ENCODE results near the gene F8A1.
"Not testable (repeated sequence)": the region's sequence is repeated elsewhere in the genome, so short reads cannot be mapped to it uniquely, and the experiment has no call there.

F8A1 gene

DNA sequence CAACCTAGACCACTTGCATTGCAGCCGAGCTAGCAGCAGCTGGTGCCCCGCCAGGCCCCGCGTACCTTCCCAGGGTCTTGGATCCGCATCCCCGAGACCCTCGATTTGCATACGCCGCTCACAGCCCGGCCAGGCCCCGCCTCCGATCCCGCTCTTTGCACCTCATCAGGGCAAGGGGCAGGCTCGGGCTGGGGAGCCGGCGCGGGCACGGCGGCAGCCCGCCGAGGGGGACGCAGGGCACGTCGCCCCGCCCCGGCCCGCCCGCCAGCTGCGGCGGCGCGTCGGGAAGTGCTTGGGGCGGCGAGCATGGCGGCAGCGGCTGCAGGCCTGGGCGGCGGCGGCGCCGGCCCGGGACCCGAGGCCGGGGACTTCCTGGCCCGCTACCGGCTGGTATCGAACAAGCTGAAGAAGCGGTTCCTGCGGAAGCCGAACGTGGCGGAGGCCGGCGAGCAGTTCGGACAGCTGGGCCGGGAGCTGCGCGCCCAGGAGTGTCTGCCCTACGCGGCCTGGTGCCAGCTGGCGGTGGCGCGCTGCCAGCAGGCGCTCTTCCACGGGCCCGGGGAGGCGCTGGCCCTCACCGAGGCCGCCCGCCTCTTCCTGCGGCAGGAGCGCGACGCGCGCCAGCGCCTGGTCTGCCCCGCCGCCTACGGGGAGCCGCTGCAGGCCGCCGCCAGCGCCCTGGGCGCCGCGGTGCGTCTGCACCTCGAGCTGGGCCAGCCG is at the start of gene F8A1:
F8A1 (plus strand) TSS at position 287 of the 720 bp plus-strand sequence; CDS start at position 307, 20 bp downstream.
- not testable (repeated sequence) for DNase-seq

DNA sequence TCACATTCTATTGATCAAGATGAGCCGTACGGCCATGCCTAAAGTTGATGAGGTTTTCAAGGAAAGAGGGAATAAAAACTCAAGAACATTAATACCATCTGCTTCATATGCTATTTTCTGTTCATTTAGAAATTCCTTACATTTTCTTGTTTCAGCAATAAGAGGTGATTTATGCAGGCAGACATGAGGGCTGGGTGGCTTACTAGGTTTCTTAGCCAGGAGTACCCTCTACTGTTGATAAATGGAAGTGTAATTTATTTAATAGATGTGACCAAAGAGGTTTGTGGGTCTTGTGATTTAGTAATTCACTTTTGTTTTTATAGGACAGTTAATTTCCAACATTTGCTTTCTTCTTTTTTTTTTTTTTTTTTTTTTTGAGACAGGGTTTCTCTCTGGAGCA is 45.3 kb upstream of the F8A1 start:
- no peak for DNase-seq

DNA sequence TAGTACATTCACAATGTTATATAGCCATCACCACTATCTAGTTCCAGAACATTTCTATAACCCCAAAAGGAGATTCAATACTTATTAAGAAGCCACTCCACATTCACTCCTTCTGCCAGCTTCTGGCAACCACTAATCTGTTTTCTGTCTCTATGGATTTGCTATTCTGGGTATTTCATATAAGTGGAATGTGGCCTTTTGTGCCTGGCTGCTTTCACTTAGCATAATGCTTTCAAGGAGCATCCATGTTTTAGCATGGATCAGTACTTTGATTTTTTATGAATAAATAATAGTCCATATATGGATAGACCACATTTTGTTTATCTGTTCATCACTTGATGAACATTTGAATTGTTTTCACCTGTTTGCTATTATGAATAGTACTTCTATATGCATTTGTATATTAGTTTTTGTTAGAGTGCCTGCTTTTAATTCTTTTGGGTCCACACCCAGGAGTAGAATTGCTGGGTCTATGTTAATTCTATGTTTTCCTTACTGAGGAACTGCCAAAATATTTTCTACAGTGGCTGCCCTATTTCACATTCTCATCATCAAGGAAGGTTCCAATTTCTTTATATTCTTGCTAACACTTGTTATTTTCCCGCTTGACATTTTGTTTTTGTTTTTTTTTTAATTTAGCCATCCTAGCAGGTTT is 35.1 kb upstream of the F8A1 start:
- no peak for DNase-seq

DNA sequence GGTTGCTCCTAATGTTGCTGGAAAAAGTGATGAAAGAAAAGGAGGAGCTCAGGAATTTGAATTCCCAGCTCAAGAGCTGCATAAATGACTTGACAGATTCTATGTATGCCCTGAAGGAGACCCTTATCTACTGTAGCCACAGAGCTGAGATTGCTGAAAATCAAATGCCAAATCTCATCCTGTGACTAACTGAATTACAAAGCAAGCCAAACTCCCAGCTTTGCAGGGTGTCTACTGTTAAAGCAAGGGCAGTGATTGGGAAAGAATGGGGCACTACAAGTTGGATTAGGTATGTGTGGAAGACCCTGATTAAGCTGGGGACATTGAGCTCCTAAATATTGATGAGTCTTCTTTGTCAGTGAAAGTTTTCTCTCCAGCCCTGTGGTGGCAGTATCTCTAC is 30.9 kb upstream of the F8A1 start:
- DNase-seq: no peak

DNA sequence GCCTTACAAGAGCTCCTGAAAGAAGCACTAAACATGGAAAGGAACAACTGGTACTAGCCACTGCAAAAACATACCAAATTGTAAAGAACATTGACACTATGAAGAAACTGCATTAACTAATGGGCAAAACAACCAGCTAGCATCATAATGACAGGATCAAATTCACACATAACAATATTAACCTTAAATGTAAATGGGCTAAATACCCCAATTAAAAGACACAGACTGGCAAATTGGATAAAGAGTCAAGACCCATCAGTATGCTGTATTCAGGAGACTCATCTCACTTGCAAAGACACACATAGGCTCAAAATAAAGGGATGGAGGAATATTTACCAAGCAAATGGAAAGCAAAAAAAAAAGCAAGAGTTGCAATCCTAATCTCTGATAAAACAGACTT is 17.6 kb upstream of the F8A1 start:
- DNase-seq: not testable (repeated sequence)

DNA sequence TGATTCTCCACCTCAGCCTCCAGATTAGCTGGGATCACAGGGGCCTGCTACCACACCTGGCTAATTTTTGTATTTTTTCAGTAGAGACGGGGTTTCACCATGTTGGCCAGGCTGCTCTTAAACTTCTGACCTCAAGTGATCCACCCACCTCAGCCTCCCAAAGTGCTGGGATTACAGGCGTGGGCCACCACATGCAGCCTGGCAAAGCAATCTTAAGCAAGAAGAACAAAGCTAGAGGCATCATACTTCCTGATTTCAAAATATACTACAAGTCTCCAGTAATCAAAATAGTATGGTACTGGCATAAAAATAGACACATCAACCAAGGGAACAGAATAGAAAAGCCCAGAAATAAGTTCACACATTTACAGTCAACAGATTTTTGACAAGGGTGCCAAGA is 12.8 kb upstream of the F8A1 start:
- no peak for DNase-seq

DNA sequence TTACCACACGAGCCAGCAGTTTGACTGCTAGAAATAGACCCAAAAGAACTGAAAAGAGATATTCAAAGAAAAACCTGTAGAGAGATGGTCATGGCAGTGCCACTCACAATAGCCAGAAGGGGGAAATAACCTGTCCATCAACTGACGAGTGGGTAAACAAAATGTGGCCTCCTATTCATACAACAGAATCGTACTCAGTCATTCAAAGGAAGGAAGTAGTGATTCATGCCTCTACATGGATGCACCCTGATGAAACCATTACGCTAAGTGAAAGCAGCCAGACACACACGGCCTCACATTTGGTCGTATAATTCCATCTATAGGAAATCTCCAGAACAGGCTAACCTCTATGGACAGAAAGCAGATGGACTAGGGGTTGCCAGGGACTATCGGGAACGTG is 2.1 kb upstream of the F8A1 start:
- not testable (repeated sequence) for DNase-seq

DNA sequence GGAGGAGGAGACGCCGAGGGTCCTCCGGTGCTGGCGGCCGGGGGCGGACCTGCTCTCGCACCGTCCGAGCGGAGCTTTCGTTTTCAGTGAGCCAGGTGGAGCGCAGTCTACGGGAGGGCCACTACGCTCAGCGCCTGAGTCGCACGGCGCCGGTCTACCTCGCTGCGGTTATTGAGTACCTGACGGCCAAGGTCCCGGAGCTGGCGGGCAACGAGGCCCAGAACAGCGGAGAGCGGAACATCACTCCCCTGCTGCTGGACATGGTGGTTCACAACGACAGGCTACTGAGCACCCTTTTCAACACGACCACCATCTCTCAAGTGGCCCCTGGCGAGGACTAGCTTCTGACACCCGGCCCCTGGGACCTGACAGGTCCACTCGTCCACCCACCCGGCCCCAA is 1.1 kb upstream of the F8A1 start:
- DNase-seq: not testable (repeated sequence)

DNA sequence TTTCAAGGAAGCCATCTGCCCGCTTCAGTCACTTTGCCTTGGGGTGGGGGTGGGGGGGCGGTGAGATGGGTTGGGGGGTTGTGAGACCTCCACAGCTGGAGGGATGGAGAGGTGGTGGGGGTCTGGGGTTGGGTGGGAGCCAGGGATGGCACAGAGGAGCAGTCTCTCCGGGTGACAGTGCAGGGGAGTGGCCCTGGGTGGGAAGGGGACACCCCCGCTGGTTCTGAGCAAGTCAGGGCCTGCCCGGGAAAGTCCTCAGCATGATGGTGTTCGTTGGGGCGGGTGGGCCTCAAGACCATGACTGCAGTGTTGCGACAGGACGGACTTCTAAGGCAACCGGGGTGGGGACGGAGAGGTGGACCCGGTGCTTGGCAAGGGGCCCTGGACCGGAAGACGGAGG is 606 bp upstream of the F8A1 start:
- not testable (repeated sequence) for DNase-seq

DNA sequence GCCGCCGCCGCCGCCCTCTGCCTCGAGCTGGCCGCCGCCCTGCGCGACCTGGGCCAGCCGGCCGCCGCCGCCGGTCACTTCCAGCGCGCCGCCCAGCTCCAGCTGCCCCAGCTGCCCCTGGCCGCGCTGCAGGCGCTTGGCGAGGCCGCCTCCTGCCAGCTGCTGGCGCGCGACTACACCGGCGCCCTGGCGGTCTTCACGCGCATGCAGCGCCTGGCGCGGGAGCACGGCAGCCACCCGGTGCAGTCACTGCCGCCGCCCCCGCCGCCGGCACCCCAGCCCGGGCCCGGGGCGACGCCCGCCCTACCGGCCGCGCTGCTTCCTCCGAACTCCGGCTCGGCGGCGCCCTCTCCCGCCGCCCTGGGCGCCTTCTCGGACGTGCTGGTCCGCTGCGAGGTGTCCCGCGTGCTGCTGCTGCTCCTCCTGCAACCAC is 650 bp downstream of the F8A1 start:
- DNase-seq: not testable (repeated sequence)

DNA sequence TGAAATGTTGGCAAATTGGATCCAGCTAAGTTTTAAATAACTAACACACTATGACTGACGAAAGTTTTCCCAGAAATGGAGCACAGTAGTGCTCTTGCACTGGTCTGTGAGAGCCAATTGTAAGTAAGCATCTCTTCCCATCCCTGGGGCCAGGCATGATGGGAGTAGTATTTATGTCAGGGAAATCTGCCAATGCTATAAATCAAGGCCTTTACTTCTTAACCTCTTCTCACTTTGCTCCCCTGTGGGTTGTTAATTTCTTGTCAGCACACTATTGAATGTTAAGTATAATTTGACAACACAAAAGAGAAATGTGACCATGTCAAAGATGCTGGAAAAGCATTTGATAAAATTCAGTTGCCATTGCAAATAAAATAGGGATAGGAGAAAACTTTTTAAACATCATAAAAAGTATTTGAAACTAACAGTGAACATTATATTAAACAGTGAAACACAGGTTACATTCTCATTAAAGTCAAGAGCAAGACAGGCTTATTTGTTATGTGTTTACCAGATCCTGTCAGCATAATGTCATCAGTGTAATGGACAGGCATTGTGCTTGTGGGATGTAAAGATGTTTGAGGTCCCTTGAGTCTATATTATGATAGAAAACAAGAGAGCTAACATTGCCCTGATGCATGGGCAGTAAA is 5.0 kb downstream of the F8A1 start:
- no peak for DNase-seq

DNA sequence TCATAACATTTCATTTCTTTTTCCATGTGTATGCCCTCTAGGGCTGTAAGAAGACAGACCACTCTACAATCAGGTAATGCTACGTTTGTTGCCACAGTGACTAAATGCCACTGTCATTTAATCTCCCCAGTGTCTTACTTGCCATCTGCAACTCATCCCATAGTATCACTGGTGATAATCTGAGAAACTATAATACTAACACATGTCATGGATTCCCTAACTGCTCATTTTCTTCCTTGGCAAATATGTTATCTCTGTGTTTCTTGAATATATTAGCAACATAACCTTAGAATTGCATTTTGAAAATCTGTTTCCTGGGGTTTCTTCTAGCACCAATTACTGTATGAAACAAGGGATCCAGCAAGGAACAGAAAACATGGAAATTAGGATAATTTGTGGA is 6.1 kb downstream of the F8A1 start:
- no peak for DNase-seq

DNA sequence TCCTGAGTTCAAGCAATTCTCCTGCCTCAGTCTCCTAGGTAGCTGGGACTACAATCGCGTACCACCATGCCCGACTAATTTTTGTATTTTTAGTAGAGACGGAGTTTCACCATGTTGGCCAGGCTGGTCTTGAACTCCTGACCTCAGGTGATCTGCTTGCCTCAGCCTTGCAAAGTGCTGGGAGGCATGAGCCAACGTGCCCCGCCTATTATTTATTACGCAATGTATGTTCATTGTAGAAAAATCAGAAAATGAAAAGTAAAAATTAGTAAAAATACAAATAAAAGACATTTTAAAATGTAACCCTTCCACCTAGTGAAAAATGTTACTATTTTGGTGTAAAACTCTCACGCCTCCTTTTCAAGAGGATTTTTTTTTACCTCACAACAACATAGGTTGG is 14.2 kb downstream of the F8A1 start:
- no peak for DNase-seq

DNA sequence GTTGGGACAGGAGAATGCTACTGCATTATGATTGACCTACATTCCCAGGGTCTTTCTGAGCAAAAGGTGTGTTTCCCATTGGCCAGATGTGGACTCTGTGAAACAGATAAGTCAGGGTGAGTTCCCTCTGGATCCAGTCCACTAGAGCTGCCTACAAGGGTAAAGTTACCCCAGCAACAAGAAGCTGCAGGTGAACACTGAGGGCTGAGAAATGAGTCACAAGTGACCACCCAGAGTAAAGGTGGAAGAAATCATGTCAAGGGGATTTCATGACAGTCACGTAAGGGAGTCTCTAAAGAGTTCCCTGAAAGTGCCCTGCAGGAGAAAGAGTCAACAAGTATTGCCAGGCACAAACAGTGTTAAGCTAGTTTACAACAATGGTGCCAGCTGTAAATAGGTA is 16.3 kb downstream of the F8A1 start:
- DNase-seq: no peak

DNA sequence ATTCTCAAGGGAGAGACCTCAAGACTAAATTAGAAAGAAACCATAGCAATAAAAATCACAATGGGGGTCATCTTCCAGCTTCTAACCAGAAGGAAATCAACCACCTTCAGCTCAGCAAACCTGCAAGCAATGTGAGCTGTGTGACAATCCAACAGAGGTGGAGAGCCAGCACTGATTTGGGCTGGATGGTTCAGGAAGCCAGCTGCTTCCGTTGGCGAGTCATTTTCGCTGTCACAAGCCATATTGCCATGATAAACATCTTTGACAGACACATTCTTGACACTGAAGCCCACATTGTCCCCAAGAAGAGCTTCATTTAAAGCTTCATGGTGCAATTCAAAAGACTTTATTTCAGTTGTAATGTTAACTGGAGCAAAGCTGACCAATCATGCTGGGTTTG is 22.7 kb downstream of the F8A1 start:
- no peak for DNase-seq

DNA sequence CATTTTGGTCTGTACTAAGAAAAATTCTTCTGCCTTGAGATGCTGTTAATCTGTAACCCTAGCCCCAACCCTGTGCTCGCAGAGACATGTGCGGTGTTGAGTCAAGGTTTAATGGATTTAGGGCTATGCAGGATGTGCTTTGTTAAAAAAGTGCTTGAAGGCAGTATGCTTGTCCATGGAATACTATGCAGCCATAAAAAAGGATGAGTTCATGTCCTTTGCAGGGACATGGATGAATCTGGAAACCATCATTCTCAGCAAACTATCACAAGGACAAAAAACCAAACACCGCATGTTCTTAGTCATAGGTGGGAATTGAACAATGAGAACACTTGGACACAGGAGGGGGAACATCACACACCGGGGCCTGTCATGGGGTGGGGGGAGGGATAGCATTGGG is 23.9 kb downstream of the F8A1 start:
- not testable (repeated sequence) for DNase-seq

DNA sequence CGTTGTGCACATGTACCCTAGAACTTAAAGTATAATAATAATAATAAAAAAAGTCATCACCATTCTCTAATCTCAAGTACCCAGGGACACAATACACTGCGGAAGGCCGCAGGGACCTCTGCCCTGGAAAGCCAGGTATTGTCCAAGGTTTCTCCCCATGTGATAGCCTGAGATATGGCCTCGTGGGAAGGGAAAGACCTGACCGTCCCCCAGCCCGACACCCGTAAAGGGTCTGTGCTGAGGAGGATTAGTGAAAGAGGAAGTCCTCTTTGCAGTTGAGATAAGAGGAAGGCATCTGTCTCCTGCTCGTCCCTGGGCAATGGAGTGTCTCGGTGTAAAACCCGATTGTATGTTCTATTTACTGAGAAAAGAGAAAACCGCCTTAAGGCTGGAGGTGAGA is 24.4 kb downstream of the F8A1 start:
- not testable (repeated sequence) for DNase-seq

DNA sequence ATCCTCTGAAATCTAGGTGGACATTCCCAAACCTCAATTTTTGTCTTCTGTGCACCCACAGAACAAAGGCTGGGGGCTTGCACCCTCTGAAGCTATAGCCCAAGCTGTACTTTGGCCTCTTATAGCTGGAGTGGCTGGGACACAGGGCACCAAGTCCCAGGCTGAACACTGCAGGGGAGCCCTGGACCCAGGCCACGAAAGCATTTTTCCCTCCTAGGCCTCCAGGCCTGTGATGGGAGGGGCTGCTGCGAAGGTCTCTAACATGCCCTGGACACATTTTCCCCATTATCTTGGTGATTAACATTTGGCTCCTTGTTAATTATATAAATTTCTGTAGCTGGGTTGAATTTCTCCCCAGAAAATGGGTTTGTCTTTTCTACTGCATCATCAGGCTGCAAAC is 27.9 kb downstream of the F8A1 start:
- DNase-seq: no peak

DNA sequence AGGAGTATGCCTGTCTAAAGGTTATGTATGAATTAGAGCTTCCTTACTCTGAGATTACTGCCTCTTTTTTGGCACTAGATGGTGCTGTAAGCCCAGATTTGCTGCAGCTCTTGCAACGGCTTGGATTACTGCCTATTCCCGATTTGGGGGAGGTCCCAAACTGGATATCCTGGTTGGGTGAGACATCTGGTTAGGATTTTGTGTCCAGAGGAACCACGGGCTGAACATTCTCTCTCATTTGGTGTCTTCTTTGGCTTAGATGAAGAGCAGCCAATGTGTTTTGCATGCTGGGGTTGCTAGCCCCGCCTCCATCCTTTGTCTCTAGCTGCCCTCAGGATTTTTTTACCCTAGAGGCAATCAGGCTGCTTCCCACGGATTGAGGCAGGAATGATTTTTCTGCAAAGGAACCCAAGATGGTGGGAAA is 31.9 kb downstream of the F8A1 start:
- DNase-seq: peak; percentile 62

DNA sequence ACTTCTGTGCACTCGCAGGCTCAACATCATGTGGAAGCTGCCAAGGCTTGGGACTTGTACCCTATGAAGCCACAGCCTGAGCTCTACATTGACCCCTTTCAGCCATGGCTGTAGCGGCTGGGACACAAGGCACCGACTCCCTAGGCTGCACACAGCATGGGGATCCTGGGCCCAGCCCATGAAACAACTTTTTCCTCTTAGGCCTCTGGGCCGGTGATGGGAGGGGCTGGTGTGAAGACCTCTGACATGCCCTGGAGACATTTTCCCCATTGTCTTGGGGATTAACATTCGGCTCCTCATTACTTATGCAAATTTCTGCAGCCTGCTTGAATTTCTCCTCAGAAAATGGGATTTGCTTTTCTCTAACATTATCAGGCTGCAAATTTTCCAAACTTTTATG is 38.6 kb downstream of the F8A1 start:
- DNase-seq: not testable (repeated sequence)
